Activated T-helper 1 cell treated with anti-CD3 and anti-CD28 coated beads, Interleukin-2, amount 50 U/mL, for 16 hours (primary cell): Measurements from ENCODE around the gene EZR.

Experiments used
- DNase-seq, 2 donors: peaks; one replicate each; pipeline ENCODE4 v3.0.0-alpha.2; 2020; ENCODE audit warnings: low read depth in 1 of 2, low spot score in 1 of 2

EZR gene

GRCh38 chr6:158819977-158820622 lies 932 bp upstream of the EZR start:
- no peak for DNase-seq

- peak; percentile 41 to 55 for DNase-seq
These were observed 471 bp downstream of the EZR start for GRCh38 chr6:158818581-158819212.

- peak; percentile 68 to 78 for DNase-seq
These were observed 1.2 kb downstream of the EZR start for GRCh38 chr6:158817728-158818580.

GRCh38 chr6:158816803-158817727 lies 2.1 kb downstream of the EZR start:
- DNase-seq, result no peak

- DNase-seq, result no peak
These were observed 2.8 kb downstream of the EZR start for GRCh38 chr6:158816329-158816728.

GRCh38 chr6:158815907-158816306 lies 3.3 kb downstream of the EZR start:
- no peak for DNase-seq

GRCh38 chr6:158815379-158815724 lies 3.8 kb downstream of the EZR start:
- DNase-seq, result no peak

GRCh38 chr6:158813032-158813431 lies 6.1 kb downstream of the EZR start:
- DNase-seq, result no peak

- no peak for DNase-seq
These were observed 6.6 kb downstream of the EZR start for GRCh38 chr6:158812611-158813010.

- no peak for DNase-seq
These were observed 8.7 kb downstream of the EZR start for GRCh38 chr6:158810155-158811095.

- no peak for DNase-seq
These were observed 10.1 kb downstream of the EZR start for GRCh38 chr6:158808941-158809678.

- DNase-seq, result no peak
These were observed 10.7 kb downstream of the EZR start for GRCh38 chr6:158808442-158808833.

GRCh38 chr6:158807515-158808441 lies 11.4 kb downstream of the EZR start:
- DNase-seq, result no peak

GRCh38 chr6:158805698-158806377 lies 13.3 kb downstream of the EZR start:
- no peak for DNase-seq

- no peak for DNase-seq
These were observed 15.0 kb downstream of the EZR start for GRCh38 chr6:158804207-158804606.

GRCh38 chr6:158803733-158804143 lies 15.4 kb downstream of the EZR start:
- no peak for DNase-seq

GRCh38 chr6:158801655-158802294 lies 17.4 kb downstream of the EZR start:
- no peak for DNase-seq
